HepG2 (cell line): Measurements from ENCODE around the gene SUMO4. TPM values are rescaled to one million over a fixed set of nuclear protein-coding genes. Genes with fewer than 3 reads are reported as not detected.

Source experiments
- BCL3 ChIP-seq: sonication (generic); formaldehyde crosslinking; IDR thresholded peaks from 2 replicates; pipeline ENCODE4 v1.5.1; 2020; ENCODE audit warnings: mild to moderate bottlenecking, missing genetic modification reagents, moderate library complexity
- BORCS8-MEF2B ChIP-seq: sonication (generic); formaldehyde crosslinking; IDR thresholded peaks from 2 replicates; pipeline ENCODE4 v1.8.0; 2022; ENCODE audit warnings: mild to moderate bottlenecking, missing genetic modification reagents
- ERF ChIP-seq: IDR thresholded peaks from 2 replicates; pipeline ENCODE4 v1.6.1; 2018; ENCODE audit warnings: missing biosample characterization, missing genetic modification reagents
- HOXA3 ChIP-seq: sonication (generic); formaldehyde crosslinking; IDR thresholded peaks from 2 replicates; pipeline ENCODE4 v1.5.0; 2020; ENCODE audit warnings: missing genetic modification reagents
- KDM2A ChIP-seq: sonication (generic); formaldehyde crosslinking; IDR thresholded peaks from 2 replicates; pipeline ENCODE4 v1.4.0; 2020; ENCODE audit warnings: low read depth, missing genetic modification reagents, borderline replicate concordance
- KLF16 ChIP-seq, 2 experiments: sonication (generic) in 1 of 2; formaldehyde crosslinking in 1 of 2; IDR thresholded peaks; 2 replicates each; pipeline versions ENCODE4 v1.6.1 to v1.8.0; 2016 to 2023; ENCODE audit warnings: missing genetic modification reagents in 2 of 2, missing compliant biosample characterization in 1 of 2
- NR3C1 ChIP-seq: sonication (generic); formaldehyde crosslinking; IDR thresholded peaks from 2 replicates; pipeline ENCODE4 v1.4.0; 2020; ENCODE audit warnings: missing genetic modification reagents
- ONECUT2 ChIP-seq: sonication (generic); formaldehyde crosslinking; IDR thresholded peaks from 2 replicates; pipeline ENCODE4 v1.4.0; 2020; ENCODE audit warnings: missing genetic modification reagents
- RFX5 ChIP-seq: IDR thresholded peaks from 2 replicates; pipeline ENCODE4 v1.6.1; 2011; ENCODE audit warnings: low read depth, low read length, improper control_type of control experiment
- SRY ChIP-seq: sonication (generic); formaldehyde crosslinking; IDR thresholded peaks from 2 replicates; pipeline ENCODE4 v1.8.0; 2022; ENCODE audit warnings: mild to moderate bottlenecking, missing genetic modification reagents
- TEAD3 ChIP-seq: optimal IDR thresholded peaks from 2 replicates; pipeline ENCODE3; 2016; ENCODE audit warnings: borderline replicate concordance
- TRIM22 ChIP-seq: fragments of 450-650 bp; IDR thresholded peaks from 2 replicates; pipeline ENCODE4 v1.6.1; 2017
- ZBTB7B ChIP-seq: sonication (generic); formaldehyde crosslinking; IDR thresholded peaks from 2 replicates; pipeline ENCODE4 v1.4.0; 2020; ENCODE audit warnings: missing genetic modification reagents
- ZNF337 ChIP-seq: sonication (generic); formaldehyde crosslinking; IDR thresholded peaks from 2 replicates; pipeline ENCODE4 v1.5.1; 2020; ENCODE audit warnings: missing genetic modification reagents, low read depth, mild to moderate bottlenecking, borderline replicate concordance
- ZNF496 ChIP-seq: sonication (generic); formaldehyde crosslinking; IDR thresholded peaks from 2 replicates; pipeline ENCODE4 v1.8.1; 2023; ENCODE audit warnings: mild to moderate bottlenecking, moderate library complexity, missing genetic modification reagents; ENCODE audit not compliant: insufficient replicate concordance
- ZNF572 ChIP-seq: sonication (generic); formaldehyde crosslinking; IDR thresholded peaks from 2 replicates; pipeline ENCODE4 v1.5.1; 2020; ENCODE audit warnings: mild to moderate bottlenecking, missing genetic modification reagents
- ZNF800 ChIP-seq: sonication (generic); formaldehyde crosslinking; IDR thresholded peaks from 2 replicates; pipeline ENCODE4 v1.4.0; 2020; ENCODE audit warnings: missing genetic modification reagents
- ZNF816 ChIP-seq: sonication (generic); formaldehyde crosslinking; IDR thresholded peaks from 2 replicates; pipeline ENCODE4 v1.8.0; 2022; ENCODE audit warnings: missing genetic modification reagents, mild to moderate bottlenecking, borderline replicate concordance
- polyA plus RNA-seq, 8 experiments: library from polyadenylated mRNA; depleted of rRNA in 3 of 8; stranded (reverse) in 7 of 8; unstranded in 1 of 8; fragments of >200 nt; fragmentation: Illumina TruSeq in 4 of 8; extraction: Trizol in 4 of 8; gene quantifications; 2 replicates each; pipeline versions ENCODE4 v1.2.1 to v1.2.3, GENCODE V29; 2011 to 2016; ENCODE audit warnings: low read depth in 4 of 8, missing spikeins in 1 of 8, mixed read lengths in 1 of 8; ENCODE audit not compliant: insufficient read depth in 1 of 8
- total RNA-seq, 5 experiments: library from RNA; depleted of rRNA; stranded (reverse); fragments of >200 nt; fragmentation: Illumina TruSeq; extraction: Trizol; gene quantifications; 2 replicates each; pipeline ENCODE4 v1.2.3, GENCODE V29; 2016; ENCODE audit warnings: low read depth in 1 of 5
- TF ChIP-seq, protein P1 (sequence below): sonication (generic); formaldehyde crosslinking; IDR thresholded peaks from 2 replicates; pipeline ENCODE4 v1.4.0; 2020; ENCODE audit warnings: low read depth, mild to moderate bottlenecking, missing genetic modification reagents

The SUMO4 gene
- total and polyA plus RNA-seq, 2 of the 13 experiments (the other 11 are each of a cell fraction or from before 2014, with no cell fraction given): 0.22 to 1.2 TPM

DNA sequence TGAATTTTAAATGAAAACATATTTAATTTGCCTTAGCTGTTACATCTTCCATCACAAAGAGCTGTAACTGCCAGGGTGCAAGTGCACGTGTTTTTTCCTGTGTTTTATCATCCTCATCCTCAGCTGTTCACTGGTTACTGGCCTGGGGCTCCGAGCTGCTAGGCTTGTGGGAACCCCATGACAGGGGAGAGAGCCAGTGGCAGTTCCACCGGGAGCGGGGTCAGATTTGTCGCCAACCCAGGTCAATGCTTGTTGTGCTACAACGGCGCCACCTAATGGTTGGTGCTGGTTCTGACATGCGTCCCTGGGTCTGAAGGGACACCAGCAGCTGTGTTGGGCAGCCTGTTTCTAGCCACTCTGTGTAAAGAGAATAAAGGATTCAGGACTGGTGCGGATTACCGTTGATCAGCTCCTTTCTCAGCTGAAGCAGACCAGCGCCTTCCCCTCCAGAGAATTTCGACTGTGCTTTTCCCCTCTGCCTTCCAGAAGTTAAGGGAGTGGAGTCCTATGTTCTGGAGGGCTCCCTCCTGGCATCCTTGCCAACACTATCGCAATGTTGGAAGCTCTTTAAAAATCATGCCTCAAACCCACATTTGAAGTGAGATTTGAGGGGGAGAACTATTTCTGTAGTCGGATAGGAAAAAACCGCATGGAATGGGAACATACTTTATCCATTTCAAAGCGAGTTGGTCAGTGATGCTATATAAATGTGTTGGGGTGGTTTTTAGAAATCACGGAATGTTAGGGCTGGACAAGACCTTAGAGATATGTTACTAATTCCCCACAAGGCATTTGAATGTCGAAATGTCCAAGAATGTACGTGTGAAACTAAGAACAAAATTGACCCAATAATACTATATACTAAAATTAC lies 32.1 kb downstream of the SUMO4 start (continued):
- TF ChIP-seq KDM2A (CRISPR knock-in tag) (peak; percentile 85; the same call in 1 of the 2 replicates), BCL3 (CRISPR knock-in tag) (no peak), RFX5 (no peak), ZNF337 (CRISPR knock-in tag) (no peak), ZNF496 (CRISPR knock-in tag) (no peak), ZNF572 (CRISPR knock-in tag) (no peak), KLF16 (CRISPR knock-in tag; IDR thresholded peaks at IDR 0.05) (peak in 1 of 2 experiments; percentile 73; a peak in 1 of 4 replicates), ERF (CRISPR knock-in tag) (peak; percentile 65; the same call in 1 of the 2 replicates), HOXA3 (CRISPR knock-in tag) (peak; percentile 52; the same call in 1 of the 2 replicates), BORCS8-MEF2B (CRISPR knock-in tag) (peak; percentile 85; the same call in 1 of the 2 replicates), TRIM22 (no peak), ZNF800 (CRISPR knock-in tag) (no peak), ONECUT2 (CRISPR knock-in tag) (no peak), ZNF816 (0 out of 2 replicates have a peak, but pooled peaks have one; percentile 40), NR3C1 (no peak), SRY (CRISPR knock-in tag) (no peak), TEAD3 (CRISPR knock-in tag) (peak; percentile 81), ZBTB7B (CRISPR knock-in tag) (no peak)
- TF ChIP-seq, protein P1, sequence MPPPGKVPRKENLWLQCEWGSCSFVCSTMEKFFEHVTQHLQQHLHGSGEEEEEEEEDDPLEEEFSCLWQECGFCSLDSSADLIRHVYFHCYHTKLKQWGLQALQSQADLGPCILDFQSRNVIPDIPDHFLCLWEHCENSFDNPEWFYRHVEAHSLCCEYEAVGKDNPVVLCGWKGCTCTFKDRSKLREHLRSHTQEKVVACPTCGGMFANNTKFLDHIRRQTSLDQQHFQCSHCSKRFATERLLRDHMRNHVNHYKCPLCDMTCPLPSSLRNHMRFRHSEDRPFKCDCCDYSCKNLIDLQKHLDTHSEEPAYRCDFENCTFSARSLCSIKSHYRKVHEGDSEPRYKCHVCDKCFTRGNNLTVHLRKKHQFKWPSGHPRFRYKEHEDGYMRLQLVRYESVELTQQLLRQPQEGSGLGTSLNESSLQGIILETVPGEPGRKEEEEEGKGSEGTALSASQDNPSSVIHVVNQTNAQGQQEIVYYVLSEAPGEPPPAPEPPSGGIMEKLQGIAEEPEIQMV (CRISPR knock-in tag): no peak
